Raji (cell line): ENCODE measurements around the gene TMPO.

Source experiments
- POLR2A ChIP-seq: IDR thresholded peaks from 2 replicates; pipeline ENCODE4 v1.6.1; 2011; ENCODE audit warnings: low read depth, low read length, control low read depth; ENCODE audit not compliant: insufficient read depth

Gene TMPO

GRCh38 chr12:98593351-98594049 lies 78.1 kb downstream of the TMPO start, which contains the start of gene SLC25A3:
TSS of gene SLC25A3 (plus strand) at chr12:98593686. CDS start at chr12:98593979, 293 bp downstream.
- TF ChIP-seq POLR2A = peak; percentile 100

- no peak for TF ChIP-seq POLR2A
Measured at GRCh38 chr12:98594050-98594835, 78.9 kb downstream of the TMPO start.

- TF ChIP-seq POLR2A = no peak
Measured at GRCh38 chr12:98595243-98595988, 80.0 kb downstream of the TMPO start.
